GM06990 (cell line): Measurements from ENCODE around the gene HAP1.
"Not testable (repeated sequence)": the region's sequence is repeated elsewhere in the genome, so short reads cannot be mapped to it uniquely, and the experiment has no call there.

Experiments
- DNase-seq: peaks from one replicate; pipeline ENCODE4 v3.0.0-alpha.2; 2011; ENCODE audit not compliant: insufficient read length; ENCODE audit errors: extremely low read depth
- H3K27me3 ChIP-seq: replicated peaks from 2 replicates; pipeline ENCODE4 v1.6.0; 2011; ENCODE audit warnings: low read length; ENCODE audit not compliant: control insufficient read depth, insufficient read depth
- H3K36me3 ChIP-seq: 2 replicates; pipeline ENCODE4 v1.5.1; 2011; ENCODE audit warnings: low read length; ENCODE audit not compliant: control insufficient read depth, insufficient read depth
- H3K4me3 ChIP-seq: replicated peaks from 2 replicates; pipeline ENCODE4 v1.5.1; 2011; ENCODE audit warnings: low read depth, mild to moderate bottlenecking, control low read depth, low read length
- CTCF ChIP-seq: IDR thresholded peaks from 2 replicates; pipeline ENCODE4 v1.5.1; 2011; ENCODE audit warnings: low read length, control low read depth, mild to moderate bottlenecking, inconsistent platforms; ENCODE audit not compliant: insufficient read depth, poor library complexity, severe bottlenecking

The HAP1 gene

GRCh38 chr17:41688641-41689496, 45.6 kb downstream of the HAP1 start, which contains the start of gene EIF1:
TSS of gene EIF1 (plus strand) at chr17:41688885. CDS start at chr17:41689039, 154 bp downstream.
- DNase-seq, result peak; percentile 99
- Histone ChIP-seq H3K36me3 (peaks cover 35% of the 10 kb centered on the region), H3K4me3 (peak within 1 kb of the TSS; percentile 98), H3K27me3 (no peaks in the 10 kb centered on the region)
- no peak for TF ChIP-seq CTCF

- H3K27me3 ChIP-seq, result no peaks in the 10 kb centered on the region
- TF ChIP-seq CTCF, result peak; percentile 54
- DNase-seq, result no peak
These were observed 46.4 kb downstream of the HAP1 start for GRCh38 chr17:41687828-41688640.

GRCh38 chr17:41686281-41686680, 48.2 kb downstream of the HAP1 start:
- H3K27me3 ChIP-seq, result no peaks in the 10 kb centered on the region
- H3K36me3 ChIP-seq, result peaks cover 17% of the 10 kb centered on the region
- no peak for TF ChIP-seq CTCF
- no peak for DNase-seq
- H3K4me3 ChIP-seq, result no peak overlapping the region

More at GRCh38 chr17:41687828-41688640, 46.4 kb downstream of the HAP1 start:
- peak overlapping the region; percentile 60 for H3K4me3 ChIP-seq
- H3K36me3 ChIP-seq, result peaks cover 31% of the 10 kb centered on the region

GRCh38 chr17:41685753-41686152, 48.7 kb downstream of the HAP1 start:
- H3K4me3 ChIP-seq, H3K27me3 ChIP-seq, DNase-seq: not testable (repeated sequence)
- peaks cover 12% of the 10 kb centered on the region for H3K36me3 ChIP-seq

- TF ChIP-seq CTCF, result no peak
- Histone ChIP-seq H3K4me3 (no peak overlapping the region), H3K27me3 (no peaks in the 10 kb centered on the region), H3K36me3 (no peaks in the 10 kb centered on the region)
- no peak for DNase-seq
These were observed 50.4 kb downstream of the HAP1 start for GRCh38 chr17:41684035-41684434.
